ENCODE measurements around the gene UAP1.
A peak's percentile ranks its signal among the peaks of the same experiment; 100 is the strongest.

The UAP1 gene

DNA sequence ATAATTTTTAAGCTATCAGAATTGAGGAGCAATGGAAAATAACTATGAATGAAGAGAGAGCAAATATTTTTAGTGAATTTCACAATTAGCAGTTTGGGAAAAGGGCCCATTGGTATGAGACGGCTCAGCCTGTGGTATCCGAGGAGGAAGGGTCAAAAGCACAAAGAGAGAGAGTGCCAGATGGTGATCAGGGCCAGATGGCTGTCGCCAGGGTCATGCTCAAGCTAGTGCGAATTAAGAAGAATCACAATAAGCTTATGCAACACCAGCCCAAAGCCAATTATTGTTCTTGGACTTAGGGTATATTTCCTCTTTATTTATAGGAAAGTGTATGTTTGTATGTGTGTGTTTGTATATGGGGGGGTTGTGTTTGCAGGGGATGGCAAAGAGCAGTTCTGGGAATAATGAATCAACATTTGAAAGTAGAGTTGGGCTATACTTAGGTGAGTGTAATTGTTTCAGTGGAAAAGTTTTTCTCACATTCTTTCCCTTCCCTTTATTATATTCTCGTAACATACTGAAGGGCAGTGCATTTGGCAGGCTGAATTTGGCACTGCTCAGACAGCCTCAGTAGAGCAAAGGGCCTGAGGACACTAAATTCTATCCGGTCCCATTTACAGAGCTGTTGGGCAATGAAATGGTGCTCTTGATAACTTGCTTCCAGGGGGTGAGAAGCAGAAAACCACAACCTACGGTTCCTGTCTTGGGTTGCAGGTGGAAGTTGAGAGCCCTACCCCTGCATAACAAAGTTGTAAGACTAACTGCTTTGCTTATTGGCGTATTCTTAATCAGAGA is 51.3 kb downstream of the UAP1 start:
- Histone ChIP-seq H3K4me3 (ENCODE audit: control insufficient read depth in 1 of 7, extremely low read depth in 1 of 7, insufficient read depth in 4 of 7, low read depth in 2 of 7, low read length in 6 of 7) (peak overlapping the region in 1 of 7 experiments; percentile 1), H3K36me3 (ENCODE audit: control insufficient read depth in 4 of 4, insufficient read depth in 4 of 4, low read length in 3 of 4) (no peaks in the 10 kb centered on the region), H3K27ac (ENCODE audit: insufficient read depth in 1 of 2, low read depth in 1 of 2, low read length in 2 of 2, poor library complexity in 1 of 2, severe bottlenecking in 2 of 2) (no peak overlapping the region), H3K9me3 (ENCODE audit: control extremely low read depth in 1 of 5, control insufficient read depth in 4 of 5, insufficient read depth in 2 of 5, low read depth in 1 of 5, low read length in 4 of 5) (peaks cover 0 to 13% (median 5%) of the 10 kb centered on the region in 5 experiments), H3K4me1 (ENCODE audit: control extremely low read depth in 1 of 4, control insufficient read depth in 4 of 4, insufficient read depth in 4 of 4, low read length in 3 of 4) (peaks cover 0 to 9% (median 3%) of the 10 kb centered on the region in 4 experiments), H3K27me3 (replicated peaks in 2 of 5; ENCODE audit: control insufficient read depth in 4 of 5, insufficient read depth in 5 of 5, low read length in 4 of 5) (no peaks in the 10 kb centered on the region)
- ChIA-PET POLR2A (no interaction called here), CTCF (interaction anchor here (0.9 to 2.3 kb wide), 5 partner anchors 8 to 67 kb away, joined by 3 to 9 read pairs (median 6); no protein-coding TSS in a partner anchor)
- peak in 2 of 3 donors; percentile 17 to 30 for DNase-seq
- WGBS (ENCODE audit: insufficient coverage) = 70% methylated on average over 6 of the region's 8 CpGs

GRCh38 chr1:162616848-162617247 is 55.3 kb downstream of the UAP1 start:
- Histone ChIP-seq H3K4me1 (ENCODE audit: control extremely low read depth in 1 of 4, control insufficient read depth in 4 of 4, insufficient read depth in 4 of 4, low read length in 3 of 4) (peaks cover 0 to 9% (median 3%) of the 10 kb centered on the region in 4 experiments), H3K27me3 (replicated peaks in 2 of 5; ENCODE audit: control insufficient read depth in 4 of 5, insufficient read depth in 5 of 5, low read length in 4 of 5) (no peaks in the 10 kb centered on the region), H3K27ac (ENCODE audit: insufficient read depth in 1 of 2, low read depth in 1 of 2, low read length in 2 of 2, poor library complexity in 1 of 2, severe bottlenecking in 2 of 2) (no peak overlapping the region), H3K4me3 (ENCODE audit: control insufficient read depth in 1 of 7, extremely low read depth in 1 of 7, insufficient read depth in 4 of 7, low read depth in 2 of 7, low read length in 6 of 7) (no peak overlapping the region), H3K36me3 (ENCODE audit: control insufficient read depth in 4 of 4, insufficient read depth in 4 of 4, low read length in 3 of 4) (no peaks in the 10 kb centered on the region), H3K9me3 (ENCODE audit: control extremely low read depth in 1 of 5, control insufficient read depth in 4 of 5, insufficient read depth in 2 of 5, low read depth in 1 of 5, low read length in 4 of 5) (peaks cover 0 to 13% (median 5%) of the 10 kb centered on the region in 5 experiments)
- CTCF ChIA-PET = no interaction called here
- WGBS (ENCODE audit: insufficient coverage) = no CpG with 5 or more reads among the region's 1 CpG
- POLR2A ChIA-PET = no interaction called here
- peak in 2 of 3 donors; percentile 6 to 20 for DNase-seq

- Histone ChIP-seq H3K4me1 (ENCODE audit: control extremely low read depth in 1 of 4, control insufficient read depth in 4 of 4, insufficient read depth in 4 of 4, low read length in 3 of 4) (peaks cover 0 to 9% (median 3%) of the 10 kb centered on the region in 4 experiments), H3K27ac (ENCODE audit: insufficient read depth in 1 of 2, low read depth in 1 of 2, low read length in 2 of 2, poor library complexity in 1 of 2, severe bottlenecking in 2 of 2) (no peak overlapping the region), H3K36me3 (ENCODE audit: control insufficient read depth in 4 of 4, insufficient read depth in 4 of 4, low read length in 3 of 4) (no peaks in the 10 kb centered on the region), H3K27me3 (replicated peaks in 2 of 5; ENCODE audit: control insufficient read depth in 4 of 5, insufficient read depth in 5 of 5, low read length in 4 of 5) (no peaks in the 10 kb centered on the region), H3K4me3 (ENCODE audit: control insufficient read depth in 1 of 7, extremely low read depth in 1 of 7, insufficient read depth in 4 of 7, low read depth in 2 of 7, low read length in 6 of 7) (no peak overlapping the region), H3K9me3 (ENCODE audit: control extremely low read depth in 1 of 5, control insufficient read depth in 4 of 5, insufficient read depth in 2 of 5, low read depth in 1 of 5, low read length in 4 of 5) (peaks cover 0 to 13% (median 5%) of the 10 kb centered on the region in 5 experiments)
- ChIA-PET CTCF (no interaction called here), POLR2A (no interaction called here)
- WGBS (ENCODE audit: insufficient coverage) = no CpG with 5 or more reads among the region's 1 CpG
- DNase-seq = no peak
These were observed 56.0 kb downstream of the UAP1 start for GRCh38 chr1:162617513-162617912.

DNA sequence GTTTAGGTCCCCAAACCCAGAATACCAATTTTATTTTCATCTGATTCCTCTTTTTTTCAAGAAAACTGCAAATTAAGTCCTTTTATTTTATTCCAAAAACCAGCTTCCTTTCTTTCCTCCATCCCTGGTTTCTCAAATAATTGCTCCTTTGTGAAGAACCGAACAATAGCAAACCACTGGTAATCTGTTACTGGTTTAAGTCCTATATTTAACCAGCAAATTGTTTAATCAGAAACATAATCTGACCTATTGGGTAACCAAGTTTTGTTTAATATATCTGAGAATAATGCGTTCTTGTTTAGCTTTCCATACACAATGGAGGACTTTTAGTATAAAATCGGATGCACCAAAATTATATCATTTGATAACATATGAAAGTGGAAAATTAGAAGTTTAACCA is 57.6 kb downstream of the UAP1 start:
- Histone ChIP-seq H3K27ac (ENCODE audit: insufficient read depth in 1 of 2, low read depth in 1 of 2, low read length in 2 of 2, poor library complexity in 1 of 2, severe bottlenecking in 2 of 2) (no peak overlapping the region), H3K36me3 (ENCODE audit: control insufficient read depth in 4 of 4, insufficient read depth in 4 of 4, low read length in 3 of 4) (no peaks in the 10 kb centered on the region), H3K27me3 (replicated peaks in 2 of 5; ENCODE audit: control insufficient read depth in 4 of 5, insufficient read depth in 5 of 5, low read length in 4 of 5) (no peaks in the 10 kb centered on the region), H3K4me1 (ENCODE audit: control extremely low read depth in 1 of 4, control insufficient read depth in 4 of 4, insufficient read depth in 4 of 4, low read length in 3 of 4) (no peaks in the 10 kb centered on the region), H3K9me3 (ENCODE audit: control extremely low read depth in 1 of 5, control insufficient read depth in 4 of 5, insufficient read depth in 2 of 5, low read depth in 1 of 5, low read length in 4 of 5) (peaks cover 0 to 13% (median 5%) of the 10 kb centered on the region in 5 experiments), H3K4me3 (ENCODE audit: control insufficient read depth in 1 of 7, extremely low read depth in 1 of 7, insufficient read depth in 4 of 7, low read depth in 2 of 7, low read length in 6 of 7) (no peak overlapping the region)
- no CpG with 5 or more reads among the region's 3 CpGs for WGBS (ENCODE audit: insufficient coverage)
- CTCF ChIA-PET = no interaction called here
- POLR2A ChIA-PET = no interaction called here
- DNase-seq = no peak

DNA sequence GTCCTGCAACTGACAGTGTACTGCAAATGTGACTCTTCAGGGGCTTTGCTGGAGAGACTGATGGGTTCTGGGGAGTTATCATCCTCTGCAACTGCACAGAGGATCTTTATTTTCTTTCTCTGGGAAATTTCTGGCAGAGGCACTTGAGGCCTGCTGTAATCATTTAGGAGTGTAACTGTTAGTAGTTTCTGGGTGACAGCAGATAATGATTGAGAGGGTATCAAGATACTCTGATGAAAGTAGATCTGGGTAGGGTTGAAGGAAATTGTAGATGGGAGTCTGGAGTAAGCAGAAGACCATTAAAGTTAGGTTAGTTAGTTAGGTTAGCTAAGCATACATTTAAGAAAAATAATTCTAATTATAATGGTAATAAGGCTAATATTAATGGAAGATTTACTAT is 59.7 kb downstream of the UAP1 start:
- Histone ChIP-seq H3K4me1 (ENCODE audit: control extremely low read depth in 1 of 4, control insufficient read depth in 4 of 4, insufficient read depth in 4 of 4, low read length in 3 of 4) (no peaks in the 10 kb centered on the region), H3K27me3 (replicated peaks in 2 of 5; ENCODE audit: control insufficient read depth in 4 of 5, insufficient read depth in 5 of 5, low read length in 4 of 5) (no peaks in the 10 kb centered on the region), H3K4me3 (ENCODE audit: control insufficient read depth in 1 of 7, extremely low read depth in 1 of 7, insufficient read depth in 4 of 7, low read depth in 2 of 7, low read length in 6 of 7) (no peak overlapping the region), H3K36me3 (ENCODE audit: control insufficient read depth in 4 of 4, insufficient read depth in 4 of 4, low read length in 3 of 4) (no peaks in the 10 kb centered on the region), H3K9me3 (ENCODE audit: control extremely low read depth in 1 of 5, control insufficient read depth in 4 of 5, insufficient read depth in 2 of 5, low read depth in 1 of 5, low read length in 4 of 5) (peaks cover 0 to 13% (median 5%) of the 10 kb centered on the region in 5 experiments), H3K27ac (ENCODE audit: insufficient read depth in 1 of 2, low read depth in 1 of 2, low read length in 2 of 2, poor library complexity in 1 of 2, severe bottlenecking in 2 of 2) (no peak overlapping the region)
- no peak for DNase-seq
- ChIA-PET CTCF (no interaction called here), POLR2A (no interaction called here)

DNA sequence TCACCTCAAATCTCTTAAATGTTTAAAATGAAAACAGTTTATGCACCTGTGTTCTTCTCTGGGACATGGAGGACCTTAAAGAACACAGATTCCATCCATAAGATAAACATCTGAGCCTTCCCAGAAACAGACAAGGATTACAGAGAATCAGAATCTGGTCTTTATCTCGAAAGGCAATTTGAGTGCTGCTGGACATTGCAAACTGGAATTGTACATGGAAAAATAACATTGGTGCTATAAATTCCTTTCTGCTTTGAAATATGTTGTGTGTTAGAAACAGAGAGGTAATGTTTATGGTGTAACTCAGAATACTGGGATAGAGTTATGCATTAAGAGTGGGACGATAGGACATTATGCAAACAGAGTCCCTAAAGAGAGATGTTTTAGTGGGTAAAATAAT is 64.2 kb downstream of the UAP1 start:
- POLR2A ChIA-PET = no interaction called here

GRCh38 chr1:162626094-162626493 is 64.6 kb downstream of the UAP1 start:
- Histone ChIP-seq H3K4me1 (ENCODE audit: control extremely low read depth in 1 of 4, control insufficient read depth in 4 of 4, insufficient read depth in 4 of 4, low read length in 3 of 4) (no peaks in the 10 kb centered on the region), H3K36me3 (ENCODE audit: control insufficient read depth in 4 of 4, insufficient read depth in 4 of 4, low read length in 3 of 4) (no peaks in the 10 kb centered on the region), H3K9me3 (ENCODE audit: control extremely low read depth in 1 of 5, control insufficient read depth in 4 of 5, insufficient read depth in 2 of 5, low read depth in 1 of 5, low read length in 4 of 5) (no peaks in the 10 kb centered on the region), H3K27me3 (replicated peaks in 2 of 5; ENCODE audit: control insufficient read depth in 4 of 5, insufficient read depth in 5 of 5, low read length in 4 of 5) (peaks cover 0 to 2% (median 0%) of the 10 kb centered on the region in 5 experiments), H3K27ac (ENCODE audit: insufficient read depth in 1 of 2, low read depth in 1 of 2, low read length in 2 of 2, poor library complexity in 1 of 2, severe bottlenecking in 2 of 2) (no peak overlapping the region), H3K4me3 (ENCODE audit: control insufficient read depth in 1 of 7, extremely low read depth in 1 of 7, insufficient read depth in 4 of 7, low read depth in 2 of 7, low read length in 6 of 7) (no peak overlapping the region)
- ChIA-PET POLR2A (no interaction called here), CTCF (no interaction called here)
- WGBS (ENCODE audit: insufficient coverage) = 67% methylated on average over 1 of the region's 2 CpGs
- no peak for DNase-seq

More for the DNA sequence above, 64.2 kb downstream of the UAP1 start:
- CTCF ChIA-PET = no interaction called here
- WGBS (ENCODE audit: insufficient coverage) = no CpG with 5 or more reads among the region's 2 CpGs
- DNase-seq = no peak
- no peak overlapping the region for H3K4me3 ChIP-seq (ENCODE audit: control insufficient read depth in 1 of 7, extremely low read depth in 1 of 7, insufficient read depth in 4 of 7, low read depth in 2 of 7, low read length in 6 of 7)
- no peaks in the 10 kb centered on the region for H3K4me1 ChIP-seq (ENCODE audit: control extremely low read depth in 1 of 4, control insufficient read depth in 4 of 4, insufficient read depth in 4 of 4, low read length in 3 of 4)
- H3K27me3 ChIP-seq (replicated peaks in 2 of 5; ENCODE audit: control insufficient read depth in 4 of 5, insufficient read depth in 5 of 5, low read length in 4 of 5) = peaks cover 0 to 2% (median 0%) of the 10 kb centered on the region in 5 experiments
- H3K9me3 ChIP-seq (ENCODE audit: control extremely low read depth in 1 of 5, control insufficient read depth in 4 of 5, insufficient read depth in 2 of 5, low read depth in 1 of 5, low read length in 4 of 5) = no peaks in the 10 kb centered on the region
- H3K36me3 ChIP-seq (ENCODE audit: control insufficient read depth in 4 of 4, insufficient read depth in 4 of 4, low read length in 3 of 4) = no peaks in the 10 kb centered on the region
- no peak overlapping the region for H3K27ac ChIP-seq (ENCODE audit: insufficient read depth in 1 of 2, low read depth in 1 of 2, low read length in 2 of 2, poor library complexity in 1 of 2, severe bottlenecking in 2 of 2)
